ENCODE data around the gene SLC29A3.
A peak's percentile ranks its signal among the peaks of the same experiment; 100 is the strongest.

Gene SLC29A3

GRCh38 chr10:71374481-71375233 lies 55.6 kb downstream of the SLC29A3 start:
- DNase-seq: no peak

- no peak for DNase-seq
These were observed 56.9 kb downstream of the SLC29A3 start for GRCh38 chr10:71375952-71376351.

- peak; percentile 14 for DNase-seq
These were observed 59.5 kb downstream of the SLC29A3 start for GRCh38 chr10:71378336-71379117.

- DNase-seq: no peak
These were observed 60.2 kb downstream of the SLC29A3 start for GRCh38 chr10:71379118-71379766.

GRCh38 chr10:71380841-71381240 lies 61.8 kb downstream of the SLC29A3 start:
- DNase-seq: no peak

GRCh38 chr10:71381611-71382010 lies 62.6 kb downstream of the SLC29A3 start:
- DNase-seq: no peak

GRCh38 chr10:71382028-71382427 lies 63.0 kb downstream of the SLC29A3 start:
- no peak for DNase-seq

- no peak for DNase-seq
These were observed 63.7 kb downstream of the SLC29A3 start for GRCh38 chr10:71382757-71383156.

- no peak for DNase-seq
These were observed 65.1 kb downstream of the SLC29A3 start for GRCh38 chr10:71383972-71384687.

GRCh38 chr10:71388171-71388570 lies 69.1 kb downstream of the SLC29A3 start:
- DNase-seq: no peak

GRCh38 chr10:71388583-71389310 lies 69.7 kb downstream of the SLC29A3 start:
- no peak for DNase-seq

GRCh38 chr10:71389768-71390460 lies 70.9 kb downstream of the SLC29A3 start:
- no peak for DNase-seq

- DNase-seq: no peak
These were observed 71.4 kb downstream of the SLC29A3 start for GRCh38 chr10:71390461-71390835.

- no peak for DNase-seq
These were observed 72.0 kb downstream of the SLC29A3 start for GRCh38 chr10:71390921-71391690.

- DNase-seq: no peak
These were observed 72.6 kb downstream of the SLC29A3 start for GRCh38 chr10:71391701-71392100.

- DNase-seq: no peak
These were observed 73.2 kb downstream of the SLC29A3 start for GRCh38 chr10:71392292-71392691.

GRCh38 chr10:71392791-71393781 lies 74.0 kb downstream of the SLC29A3 start:
- DNase-seq: no peak

GRCh38 chr10:71393841-71394475 lies 74.9 kb downstream of the SLC29A3 start:
- DNase-seq: no peak

GRCh38 chr10:71394926-71395562 lies 76.0 kb downstream of the SLC29A3 start:
- DNase-seq: no peak
